Measurements from ENCODE around the gene STEEP1.

DNA sequence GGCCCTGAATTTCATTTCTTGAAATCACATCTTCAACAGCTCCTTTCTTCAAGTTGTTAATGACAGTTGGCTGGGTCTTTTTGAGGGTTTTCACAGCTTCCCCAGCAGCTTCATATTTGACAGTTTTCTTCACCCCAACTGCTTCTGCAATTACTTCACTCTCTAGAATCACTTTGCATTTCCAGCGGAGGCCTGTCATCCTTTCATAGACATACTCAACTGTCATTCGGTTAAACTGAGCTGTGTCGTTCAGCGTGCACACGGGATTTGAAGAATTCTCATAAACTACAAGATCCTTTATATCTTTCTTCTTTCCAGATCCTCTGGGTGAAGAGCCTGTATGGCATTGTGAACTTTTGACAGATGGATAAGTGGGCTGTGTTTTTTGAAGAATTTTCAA lies 24.6 kb upstream of the STEEP1 start:
- TF ChIP-seq, protein P1, sequence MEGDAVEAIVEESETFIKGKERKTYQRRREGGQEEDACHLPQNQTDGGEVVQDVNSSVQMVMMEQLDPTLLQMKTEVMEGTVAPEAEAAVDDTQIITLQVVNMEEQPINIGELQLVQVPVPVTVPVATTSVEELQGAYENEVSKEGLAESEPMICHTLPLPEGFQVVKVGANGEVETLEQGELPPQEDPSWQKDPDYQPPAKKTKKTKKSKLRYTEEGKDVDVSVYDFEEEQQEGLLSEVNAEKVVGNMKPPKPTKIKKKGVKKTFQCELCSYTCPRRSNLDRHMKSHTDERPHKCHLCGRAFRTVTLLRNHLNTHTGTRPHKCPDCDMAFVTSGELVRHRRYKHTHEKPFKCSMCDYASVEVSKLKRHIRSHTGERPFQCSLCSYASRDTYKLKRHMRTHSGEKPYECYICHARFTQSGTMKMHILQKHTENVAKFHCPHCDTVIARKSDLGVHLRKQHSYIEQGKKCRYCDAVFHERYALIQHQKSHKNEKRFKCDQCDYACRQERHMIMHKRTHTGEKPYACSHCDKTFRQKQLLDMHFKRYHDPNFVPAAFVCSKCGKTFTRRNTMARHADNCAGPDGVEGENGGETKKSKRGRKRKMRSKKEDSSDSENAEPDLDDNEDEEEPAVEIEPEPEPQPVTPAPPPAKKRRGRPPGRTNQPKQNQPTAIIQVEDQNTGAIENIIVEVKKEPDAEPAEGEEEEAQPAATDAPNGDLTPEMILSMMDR (IDR thresholded peaks at IDR 0.05; ENCODE audit: insufficient read depth, low read length), result no peak
- TF ChIP-seq, protein P2, sequence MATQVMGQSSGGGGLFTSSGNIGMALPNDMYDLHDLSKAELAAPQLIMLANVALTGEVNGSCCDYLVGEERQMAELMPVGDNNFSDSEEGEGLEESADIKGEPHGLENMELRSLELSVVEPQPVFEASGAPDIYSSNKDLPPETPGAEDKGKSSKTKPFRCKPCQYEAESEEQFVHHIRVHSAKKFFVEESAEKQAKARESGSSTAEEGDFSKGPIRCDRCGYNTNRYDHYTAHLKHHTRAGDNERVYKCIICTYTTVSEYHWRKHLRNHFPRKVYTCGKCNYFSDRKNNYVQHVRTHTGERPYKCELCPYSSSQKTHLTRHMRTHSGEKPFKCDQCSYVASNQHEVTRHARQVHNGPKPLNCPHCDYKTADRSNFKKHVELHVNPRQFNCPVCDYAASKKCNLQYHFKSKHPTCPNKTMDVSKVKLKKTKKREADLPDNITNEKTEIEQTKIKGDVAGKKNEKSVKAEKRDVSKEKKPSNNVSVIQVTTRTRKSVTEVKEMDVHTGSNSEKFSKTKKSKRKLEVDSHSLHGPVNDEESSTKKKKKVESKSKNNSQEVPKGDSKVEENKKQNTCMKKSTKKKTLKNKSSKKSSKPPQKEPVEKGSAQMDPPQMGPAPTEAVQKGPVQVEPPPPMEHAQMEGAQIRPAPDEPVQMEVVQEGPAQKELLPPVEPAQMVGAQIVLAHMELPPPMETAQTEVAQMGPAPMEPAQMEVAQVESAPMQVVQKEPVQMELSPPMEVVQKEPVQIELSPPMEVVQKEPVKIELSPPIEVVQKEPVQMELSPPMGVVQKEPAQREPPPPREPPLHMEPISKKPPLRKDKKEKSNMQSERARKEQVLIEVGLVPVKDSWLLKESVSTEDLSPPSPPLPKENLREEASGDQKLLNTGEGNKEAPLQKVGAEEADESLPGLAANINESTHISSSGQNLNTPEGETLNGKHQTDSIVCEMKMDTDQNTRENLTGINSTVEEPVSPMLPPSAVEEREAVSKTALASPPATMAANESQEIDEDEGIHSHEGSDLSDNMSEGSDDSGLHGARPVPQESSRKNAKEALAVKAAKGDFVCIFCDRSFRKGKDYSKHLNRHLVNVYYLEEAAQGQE (IDR thresholded peaks at IDR 0.05; ENCODE audit: insufficient replicate concordance, low read depth), result no peak
- TF ChIP-seq POLR2AphosphoS5 (IDR thresholded peaks at IDR 0.05; ENCODE audit: low read depth), result no peak

All from HL-60 (cell line).